GM23338 (cell line): ENCODE measurements around the gene CERK. TPM values are rescaled to one million over a fixed set of nuclear protein-coding genes. Genes with fewer than 3 reads are reported as not detected.

Experiments
- ATAC-seq: fragments of 200-7000 bp; cut with Tn5 transposase; 3 replicates; pipeline ENCODE4 v1.9.1; 2020
- DNase-seq: peaks from one replicate; pipeline ENCODE4 v3.0.0-alpha.2; 2015; ENCODE audit warnings: low spot score
- H2AFZ ChIP-seq: fragments of 200-600 bp; sonication (generic); 2 replicates; pipeline ENCODE4 v1.8.0; 2016; ENCODE audit warnings: antibody characterized with exemption, mild to moderate bottlenecking, moderate library complexity
- H3F3A ChIP-seq: fragments of 200-600 bp; sonication (generic); replicated peaks from 2 replicates; pipeline ENCODE4 v1.8.0; 2017; ENCODE audit warnings: antibody characterized with exemption, mixed run types, low read depth
- H3K27ac ChIP-seq: fragments of 200-600 bp; sonication (generic); 2 replicates; pipeline ENCODE4 v1.6.1; 2016; ENCODE audit warnings: low read depth
- H3K27me3 ChIP-seq: fragments of 200-600 bp; sonication (generic); 2 replicates; pipeline ENCODE4 v1.8.0; 2016; ENCODE audit warnings: mild to moderate bottlenecking, mixed run types, moderate library complexity; ENCODE audit not compliant: insufficient read depth
- H3K36me3 ChIP-seq: fragments of 200-600 bp; sonication (generic); 2 replicates; pipeline ENCODE4 v1.8.0; 2016; ENCODE audit warnings: mild to moderate bottlenecking; ENCODE audit not compliant: insufficient read depth
- H3K4me1 ChIP-seq: fragments of 200-600 bp; sonication (generic); 2 replicates; pipeline ENCODE4 v1.8.0; 2016; ENCODE audit warnings: mild to moderate bottlenecking, moderate library complexity; ENCODE audit not compliant: insufficient read depth
- H3K4me2 ChIP-seq: fragments of 200-600 bp; sonication (generic); 2 replicates; pipeline ENCODE4 v1.7.1; 2017; ENCODE audit warnings: mixed run types
- H3K4me3 ChIP-seq: fragments of 200-600 bp; sonication (generic); 2 replicates; pipeline ENCODE4 v1.6.1; 2016; ENCODE audit warnings: mixed run types
- H3K79me2 ChIP-seq: fragments of 200-600 bp; sonication (generic); replicated peaks from 2 replicates; pipeline ENCODE4 v1.8.0; 2017; ENCODE audit warnings: mild to moderate bottlenecking; ENCODE audit not compliant: insufficient read depth
- H3K9me2 ChIP-seq: fragments of 200-600 bp; sonication (generic); 2 replicates; pipeline ENCODE4 v1.8.0; 2017; ENCODE audit not compliant: insufficient read depth
- H4K20me1 ChIP-seq: fragments of 200-600 bp; sonication (generic); replicated peaks from 2 replicates; pipeline ENCODE4 v1.8.0; 2017; ENCODE audit warnings: mild to moderate bottlenecking; ENCODE audit not compliant: insufficient read depth
- H3K27ac Mint-ChIP-seq: 2 replicates; pipeline ENCODE4 v1.8.0; 2020; ENCODE audit warnings: inconsistent platforms, mild to moderate bottlenecking, moderate library complexity, mixed read lengths
- H3K27me3 Mint-ChIP-seq: 3 replicates; pipeline ENCODE4 v1.8.0; 2022; ENCODE audit warnings: low read depth, mild to moderate bottlenecking, moderate library complexity, mixed read lengths, inconsistent platforms; ENCODE audit not compliant: insufficient read depth, poor library complexity
- H3K36me3 Mint-ChIP-seq: 3 replicates; pipeline ENCODE4 v1.8.0; 2021; ENCODE audit warnings: low read depth, mild to moderate bottlenecking, inconsistent platforms, moderate library complexity, mixed read lengths
- H3K4me1 Mint-ChIP-seq: 3 replicates; pipeline ENCODE4 v1.8.0; 2020; ENCODE audit warnings: mild to moderate bottlenecking, inconsistent platforms, mixed read lengths
- H3K4me3 Mint-ChIP-seq: 3 replicates; pipeline ENCODE4 v1.8.0; 2021; ENCODE audit warnings: moderate library complexity, mild to moderate bottlenecking, inconsistent platforms, mixed read lengths
- H3K9me3 Mint-ChIP-seq: 3 replicates; pipeline ENCODE4 v1.8.0; 2020; ENCODE audit warnings: moderate library complexity, mild to moderate bottlenecking, inconsistent platforms, mixed read lengths
- CREB1 ChIP-seq: fragments of 250-450 bp; sonication (Bioruptor Pico); IDR thresholded peaks from 2 replicates; pipeline ENCODE4 v1.5.0; 2020; ENCODE audit warnings: low read depth, mild to moderate bottlenecking, moderate library complexity
- EZH2 ChIP-seq: fragments of 200-600 bp; sonication (generic); IDR thresholded peaks from one replicate; pipeline ENCODE4 v1.8.0; 2017; ENCODE audit warnings: antibody characterized with exemption, mild to moderate bottlenecking, low read depth; ENCODE audit not compliant: unreplicated experiment
- EZH2phosphoT487 ChIP-seq: fragments of 200-600 bp; sonication (generic); IDR thresholded peaks from one replicate; pipeline ENCODE4 v1.8.1; 2018; ENCODE audit warnings: antibody characterized with exemption; ENCODE audit not compliant: unreplicated experiment
- JUNB ChIP-seq: IDR thresholded peaks from one replicate; pipeline ENCODE4 v1.6.1; 2016; ENCODE audit warnings: antibody characterized with exemption; ENCODE audit not compliant: unreplicated experiment
- NANOG ChIP-seq: IDR thresholded peaks from 2 replicates; pipeline ENCODE4 v1.6.1; 2016; ENCODE audit warnings: antibody characterized with exemption, borderline replicate concordance
- POLR2AphosphoS5 ChIP-seq: IDR thresholded peaks from 2 replicates; pipeline ENCODE4 v1.6.1; 2016; ENCODE audit warnings: antibody characterized with exemption, low read depth
- STAT1 ChIP-seq: IDR thresholded peaks from one replicate; pipeline ENCODE4 v1.6.1; 2016; ENCODE audit warnings: antibody characterized with exemption; ENCODE audit not compliant: unreplicated experiment
- ZNF114 ChIP-seq: fragments of 250-450 bp; sonication (Bioruptor Pico); IDR thresholded peaks from 2 replicates; pipeline ENCODE4 v1.5.0; 2020; ENCODE audit warnings: mild to moderate bottlenecking, moderate library complexity
- ZNF331 ChIP-seq: fragments of 250-450 bp; sonication (Bioruptor Pico); IDR thresholded peaks from 2 replicates; pipeline ENCODE4 v1.5.0; 2020; ENCODE audit warnings: low read depth, mild to moderate bottlenecking, moderate library complexity
- polyA plus RNA-seq: library from polyadenylated mRNA; unstranded; fragments of >200 nt; fragmentation: Nextera tagmentation; extraction: Ambion mirVana; gene quantifications from 2 replicates; pipeline ENCODE4 v1.2.1, GENCODE V29; 2016
- total RNA-seq: library from RNA; depleted of rRNA; stranded (reverse); fragments of >200 nt; shearing (Covaris generic); gene quantifications from 2 replicates; pipeline ENCODE4 v1.2.3, GENCODE V29; 2014
- TF ChIP-seq, protein P1 (sequence below): fragments of 250-450 bp; sonication (Bioruptor Pico); IDR thresholded peaks from 2 replicates; pipeline ENCODE4 v1.5.0; 2020; ENCODE audit warnings: mild to moderate bottlenecking, moderate library complexity
- TF ChIP-seq, protein P2 (sequence below), 2 experiments: fragments of 200-600 bp in 1 of 2; sonication (generic) in 1 of 2; conservative IDR thresholded peaks; 2 replicates each; pipeline versions ENCODE4 v1.5.1 to v1.6.1; 2016 to 2017; ENCODE audit warnings: antibody characterized with exemption in 2 of 2, low read depth in 2 of 2, mild to moderate bottlenecking in 2 of 2, moderate library complexity in 1 of 2
- TF ChIP-seq, protein P3 (sequence below): IDR thresholded peaks from one replicate; pipeline ENCODE4 v1.6.1; 2018; ENCODE audit warnings: antibody characterized with exemption; ENCODE audit not compliant: unreplicated experiment
- TF ChIP-seq, protein P4 (sequence below): IDR thresholded peaks from 2 replicates; pipeline ENCODE4 v1.6.1; 2016; ENCODE audit warnings: antibody characterized with exemption

CERK gene
- total and polyA plus RNA-seq, 2 experiments from 2014 or later: 12.7 to 62.9 TPM

DNA sequence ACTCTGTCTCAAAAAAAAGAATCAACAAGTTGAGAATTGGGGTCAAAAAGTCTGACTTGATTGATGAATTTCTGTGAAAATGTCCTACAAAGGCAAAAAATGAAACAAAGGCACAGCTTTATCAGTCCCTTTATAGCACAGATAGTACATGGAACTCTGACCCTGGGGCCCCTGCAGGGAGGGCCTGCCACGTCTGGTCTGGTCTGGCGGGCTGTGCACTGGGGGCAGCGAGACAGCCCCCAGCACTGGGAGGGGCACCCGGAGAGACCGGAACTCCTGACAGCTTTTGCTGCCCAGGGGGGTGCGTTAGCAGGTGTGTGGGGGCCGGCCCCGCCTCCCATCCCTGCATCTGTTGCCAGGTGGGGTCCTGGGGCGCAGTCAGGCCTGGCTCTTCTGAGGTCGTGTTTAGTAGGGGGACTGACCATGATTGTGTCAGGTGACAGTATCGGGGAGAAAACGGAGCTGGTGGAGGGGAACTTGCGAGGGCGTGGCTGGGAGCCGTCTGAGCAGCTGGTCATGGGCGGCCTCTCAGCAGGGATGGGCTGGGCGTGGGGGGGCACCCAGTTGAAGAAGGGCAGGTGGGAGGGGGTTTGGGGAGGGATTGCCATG lies 66.1 kb downstream of the CERK start:
- no peaks in the 10 kb centered on the region for H3K4me1 ChIP-seq
- Mint-ChIP-seq H3K4me3 (no peak overlapping the region), H3K4me1 (no peaks in the 10 kb centered on the region), H3K27me3 (peaks cover 14% of the 10 kb centered on the region), H3K36me3 (peaks cover 3% of the 10 kb centered on the region; the same call in 1 of the 3 replicates), H3K9me3 (no peaks in the 10 kb centered on the region), H3K27ac (no peak overlapping the region)
- DNase-seq: no peak
- no peak overlapping the region for H3K4me3 ChIP-seq
- no peaks in the 10 kb centered on the region for H3K9me2 ChIP-seq
- no peak overlapping the region for H3K4me2 ChIP-seq
- no peaks in the 10 kb centered on the region for H3K79me2 ChIP-seq
- H4K20me1 ChIP-seq: no peaks in the 10 kb centered on the region
- no peaks in the 10 kb centered on the region for H3K36me3 ChIP-seq
- no peaks in the 10 kb centered on the region for H3K27me3 ChIP-seq
- ATAC-seq: no peak
- no peaks in the 10 kb centered on the region for H3F3A ChIP-seq
- no peak overlapping the region for H2AFZ ChIP-seq
- TF ChIP-seq JUNB (no peak), NANOG (no peak), CREB1 (no peak), EZH2 (no peak), STAT1 (no peak), POLR2AphosphoS5 (no peak), EZH2phosphoT487 (no peak), ZNF114 (CRISPR knock-in tag) (no peak), ZNF331 (CRISPR knock-in tag) (no peak)
- TF ChIP-seq, protein P1, sequence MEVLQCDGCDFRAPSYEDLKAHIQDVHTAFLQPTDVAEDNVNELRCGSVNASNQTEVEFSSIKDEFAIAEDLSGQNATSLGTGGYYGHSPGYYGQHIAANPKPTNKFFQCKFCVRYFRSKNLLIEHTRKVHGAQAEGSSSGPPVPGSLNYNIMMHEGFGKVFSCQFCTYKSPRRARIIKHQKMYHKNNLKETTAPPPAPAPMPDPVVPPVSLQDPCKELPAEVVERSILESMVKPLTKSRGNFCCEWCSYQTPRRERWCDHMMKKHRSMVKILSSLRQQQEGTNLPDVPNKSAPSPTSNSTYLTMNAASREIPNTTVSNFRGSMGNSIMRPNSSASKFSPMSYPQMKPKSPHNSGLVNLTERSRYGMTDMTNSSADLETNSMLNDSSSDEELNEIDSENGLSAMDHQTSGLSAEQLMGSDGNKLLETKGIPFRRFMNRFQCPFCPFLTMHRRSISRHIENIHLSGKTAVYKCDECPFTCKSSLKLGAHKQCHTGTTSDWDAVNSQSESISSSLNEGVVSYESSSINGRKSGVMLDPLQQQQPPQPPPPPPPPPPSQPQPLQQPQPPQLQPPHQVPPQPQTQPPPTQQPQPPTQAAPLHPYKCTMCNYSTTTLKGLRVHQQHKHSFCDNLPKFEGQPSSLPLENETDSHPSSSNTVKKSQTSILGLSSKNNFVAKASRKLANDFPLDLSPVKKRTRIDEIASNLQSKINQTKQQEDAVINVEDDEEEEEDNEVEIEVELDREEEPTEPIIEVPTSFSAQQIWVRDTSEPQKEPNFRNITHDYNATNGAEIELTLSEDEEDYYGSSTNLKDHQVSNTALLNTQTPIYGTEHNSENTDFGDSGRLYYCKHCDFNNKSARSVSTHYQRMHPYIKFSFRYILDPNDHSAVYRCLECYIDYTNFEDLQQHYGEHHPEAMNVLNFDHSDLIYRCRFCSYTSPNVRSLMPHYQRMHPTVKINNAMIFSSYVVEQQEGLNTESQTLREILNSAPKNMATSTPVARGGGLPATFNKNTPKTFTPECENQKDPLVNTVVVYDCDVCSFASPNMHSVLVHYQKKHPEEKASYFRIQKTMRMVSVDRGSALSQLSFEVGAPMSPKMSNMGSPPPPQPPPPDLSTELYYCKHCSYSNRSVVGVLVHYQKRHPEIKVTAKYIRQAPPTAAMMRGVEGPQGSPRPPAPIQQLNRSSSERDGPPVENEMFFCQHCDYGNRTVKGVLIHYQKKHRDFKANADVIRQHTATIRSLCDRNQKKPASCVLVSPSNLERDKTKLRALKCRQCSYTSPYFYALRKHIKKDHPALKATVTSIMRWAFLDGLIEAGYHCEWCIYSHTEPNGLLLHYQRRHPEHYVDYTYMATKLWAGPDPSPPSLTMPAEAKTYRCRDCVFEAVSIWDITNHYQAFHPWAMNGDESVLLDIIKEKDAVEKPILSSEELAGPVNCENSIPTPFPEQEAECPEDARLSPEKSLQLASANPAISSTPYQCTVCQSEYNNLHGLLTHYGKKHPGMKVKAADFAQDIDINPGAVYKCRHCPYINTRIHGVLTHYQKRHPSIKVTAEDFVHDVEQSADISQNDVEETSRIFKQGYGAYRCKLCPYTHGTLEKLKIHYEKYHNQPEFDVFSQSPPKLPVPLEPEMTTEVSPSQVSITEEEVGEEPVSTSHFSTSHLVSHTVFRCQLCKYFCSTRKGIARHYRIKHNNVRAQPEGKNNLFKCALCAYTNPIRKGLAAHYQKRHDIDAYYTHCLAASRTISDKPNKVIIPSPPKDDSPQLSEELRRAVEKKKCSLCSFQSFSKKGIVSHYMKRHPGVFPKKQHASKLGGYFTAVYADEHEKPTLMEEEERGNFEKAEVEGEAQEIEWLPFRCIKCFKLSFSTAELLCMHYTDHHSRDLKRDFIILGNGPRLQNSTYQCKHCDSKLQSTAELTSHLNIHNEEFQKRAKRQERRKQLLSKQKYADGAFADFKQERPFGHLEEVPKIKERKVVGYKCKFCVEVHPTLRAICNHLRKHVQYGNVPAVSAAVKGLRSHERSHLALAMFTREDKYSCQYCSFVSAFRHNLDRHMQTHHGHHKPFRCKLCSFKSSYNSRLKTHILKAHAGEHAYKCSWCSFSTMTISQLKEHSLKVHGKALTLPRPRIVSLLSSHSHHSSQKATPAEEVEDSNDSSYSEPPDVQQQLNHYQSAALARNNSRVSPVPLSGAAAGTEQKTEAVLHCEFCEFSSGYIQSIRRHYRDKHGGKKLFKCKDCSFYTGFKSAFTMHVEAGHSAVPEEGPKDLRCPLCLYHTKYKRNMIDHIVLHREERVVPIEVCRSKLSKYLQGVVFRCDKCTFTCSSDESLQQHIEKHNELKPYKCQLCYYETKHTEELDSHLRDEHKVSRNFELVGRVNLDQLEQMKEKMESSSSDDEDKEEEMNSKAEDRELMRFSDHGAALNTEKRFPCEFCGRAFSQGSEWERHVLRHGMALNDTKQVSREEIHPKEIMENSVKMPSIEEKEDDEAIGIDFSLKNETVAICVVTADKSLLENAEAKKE (CRISPR knock-in tag): no peak
- TF ChIP-seq, protein P2, sequence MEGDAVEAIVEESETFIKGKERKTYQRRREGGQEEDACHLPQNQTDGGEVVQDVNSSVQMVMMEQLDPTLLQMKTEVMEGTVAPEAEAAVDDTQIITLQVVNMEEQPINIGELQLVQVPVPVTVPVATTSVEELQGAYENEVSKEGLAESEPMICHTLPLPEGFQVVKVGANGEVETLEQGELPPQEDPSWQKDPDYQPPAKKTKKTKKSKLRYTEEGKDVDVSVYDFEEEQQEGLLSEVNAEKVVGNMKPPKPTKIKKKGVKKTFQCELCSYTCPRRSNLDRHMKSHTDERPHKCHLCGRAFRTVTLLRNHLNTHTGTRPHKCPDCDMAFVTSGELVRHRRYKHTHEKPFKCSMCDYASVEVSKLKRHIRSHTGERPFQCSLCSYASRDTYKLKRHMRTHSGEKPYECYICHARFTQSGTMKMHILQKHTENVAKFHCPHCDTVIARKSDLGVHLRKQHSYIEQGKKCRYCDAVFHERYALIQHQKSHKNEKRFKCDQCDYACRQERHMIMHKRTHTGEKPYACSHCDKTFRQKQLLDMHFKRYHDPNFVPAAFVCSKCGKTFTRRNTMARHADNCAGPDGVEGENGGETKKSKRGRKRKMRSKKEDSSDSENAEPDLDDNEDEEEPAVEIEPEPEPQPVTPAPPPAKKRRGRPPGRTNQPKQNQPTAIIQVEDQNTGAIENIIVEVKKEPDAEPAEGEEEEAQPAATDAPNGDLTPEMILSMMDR (conservative IDR thresholded peaks at IDR 0.05; ENCODE audit: low read depth in 2 of 2): no peak
- TF ChIP-seq, protein P3, sequence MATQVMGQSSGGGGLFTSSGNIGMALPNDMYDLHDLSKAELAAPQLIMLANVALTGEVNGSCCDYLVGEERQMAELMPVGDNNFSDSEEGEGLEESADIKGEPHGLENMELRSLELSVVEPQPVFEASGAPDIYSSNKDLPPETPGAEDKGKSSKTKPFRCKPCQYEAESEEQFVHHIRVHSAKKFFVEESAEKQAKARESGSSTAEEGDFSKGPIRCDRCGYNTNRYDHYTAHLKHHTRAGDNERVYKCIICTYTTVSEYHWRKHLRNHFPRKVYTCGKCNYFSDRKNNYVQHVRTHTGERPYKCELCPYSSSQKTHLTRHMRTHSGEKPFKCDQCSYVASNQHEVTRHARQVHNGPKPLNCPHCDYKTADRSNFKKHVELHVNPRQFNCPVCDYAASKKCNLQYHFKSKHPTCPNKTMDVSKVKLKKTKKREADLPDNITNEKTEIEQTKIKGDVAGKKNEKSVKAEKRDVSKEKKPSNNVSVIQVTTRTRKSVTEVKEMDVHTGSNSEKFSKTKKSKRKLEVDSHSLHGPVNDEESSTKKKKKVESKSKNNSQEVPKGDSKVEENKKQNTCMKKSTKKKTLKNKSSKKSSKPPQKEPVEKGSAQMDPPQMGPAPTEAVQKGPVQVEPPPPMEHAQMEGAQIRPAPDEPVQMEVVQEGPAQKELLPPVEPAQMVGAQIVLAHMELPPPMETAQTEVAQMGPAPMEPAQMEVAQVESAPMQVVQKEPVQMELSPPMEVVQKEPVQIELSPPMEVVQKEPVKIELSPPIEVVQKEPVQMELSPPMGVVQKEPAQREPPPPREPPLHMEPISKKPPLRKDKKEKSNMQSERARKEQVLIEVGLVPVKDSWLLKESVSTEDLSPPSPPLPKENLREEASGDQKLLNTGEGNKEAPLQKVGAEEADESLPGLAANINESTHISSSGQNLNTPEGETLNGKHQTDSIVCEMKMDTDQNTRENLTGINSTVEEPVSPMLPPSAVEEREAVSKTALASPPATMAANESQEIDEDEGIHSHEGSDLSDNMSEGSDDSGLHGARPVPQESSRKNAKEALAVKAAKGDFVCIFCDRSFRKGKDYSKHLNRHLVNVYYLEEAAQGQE: no peak
- TF ChIP-seq, protein P4, sequence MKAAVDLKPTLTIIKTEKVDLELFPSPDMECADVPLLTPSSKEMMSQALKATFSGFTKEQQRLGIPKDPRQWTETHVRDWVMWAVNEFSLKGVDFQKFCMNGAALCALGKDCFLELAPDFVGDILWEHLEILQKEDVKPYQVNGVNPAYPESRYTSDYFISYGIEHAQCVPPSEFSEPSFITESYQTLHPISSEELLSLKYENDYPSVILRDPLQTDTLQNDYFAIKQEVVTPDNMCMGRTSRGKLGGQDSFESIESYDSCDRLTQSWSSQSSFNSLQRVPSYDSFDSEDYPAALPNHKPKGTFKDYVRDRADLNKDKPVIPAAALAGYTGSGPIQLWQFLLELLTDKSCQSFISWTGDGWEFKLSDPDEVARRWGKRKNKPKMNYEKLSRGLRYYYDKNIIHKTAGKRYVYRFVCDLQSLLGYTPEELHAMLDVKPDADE: no peak
- no peak overlapping the region for H3K27ac ChIP-seq
